ENCODE results near the gene KCNQ1.

GRCh38 chr11:2655834-2656622 is 211.2 kb downstream of the KCNQ1 start:
- TF ChIP-seq POLR2A (IDR thresholded peaks at IDR 0.05; ENCODE audit: low read length) (no peak), GATA1 (IDR thresholded peaks at IDR 0.05; ENCODE audit: low read depth, low read length) (no peak)
